ENCODE data around the gene SLC6A3. TPM values are rescaled to one million over a fixed set of nuclear protein-coding genes. Genes with fewer than 3 reads are reported as not detected.

The SLC6A3 gene
- total and polyA plus RNA-seq, 9 of the 15 experiments (the other 6 are each of a cell fraction or from before 2014, with no cell fraction given): not detected

DNA sequence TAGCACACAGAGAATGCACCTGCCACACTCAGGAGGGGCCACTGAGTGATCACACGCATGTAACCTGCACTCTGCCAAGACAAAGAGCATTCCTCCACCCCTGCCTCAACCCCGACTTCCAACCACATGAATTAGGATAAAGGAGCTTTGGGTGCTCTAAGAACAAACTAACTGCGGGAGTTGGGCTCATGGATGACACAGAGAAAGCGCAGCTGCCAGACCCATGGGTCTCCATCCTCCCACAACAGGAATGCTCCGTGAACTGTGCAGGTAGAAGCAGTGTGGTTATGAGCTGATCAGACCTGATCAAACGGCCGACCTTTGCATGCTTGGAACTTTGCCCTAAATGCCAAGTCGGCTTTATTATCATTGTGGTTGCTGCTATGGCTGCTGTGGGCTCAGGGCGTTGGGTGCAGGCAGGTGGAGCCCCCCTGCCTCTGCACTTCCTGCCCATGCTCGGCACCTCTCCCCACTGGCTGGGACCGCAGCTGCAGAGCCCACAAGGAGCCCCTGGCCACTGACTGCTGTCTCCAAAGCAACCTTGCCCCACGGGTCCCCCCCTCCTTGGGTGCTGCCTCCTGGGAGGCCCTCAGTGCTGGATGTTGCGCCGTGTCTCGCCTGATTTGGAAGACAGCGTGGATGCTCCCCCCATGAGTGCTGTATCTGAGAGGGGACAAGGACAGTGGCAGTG, 2.6 kb upstream of the SLC6A3 start:
- Histone ChIP-seq H3K36me3 (ENCODE audit: control insufficient read depth, insufficient read depth, low read length) (no peaks in the 10 kb centered on the region), H4K20me1 (replicated peaks; ENCODE audit: control insufficient read depth, insufficient read depth, low read length) (no peaks in the 10 kb centered on the region), H3K27me3 (ENCODE audit: control insufficient read depth in 2 of 2, insufficient read depth in 2 of 2, low read length in 2 of 2) (peaks cover 32 to 59% of the 10 kb centered on the region in 2 experiments; a peak in 4 of 5 replicates), H3K4me1 (replicated peaks in 1 of 2; ENCODE audit: control insufficient read depth in 2 of 2, insufficient read depth in 2 of 2, low read length in 2 of 2) (peaks cover 0 to 18% of the 10 kb centered on the region in 2 experiments; a peak in 2 of 5 replicates), H3K79me2 (ENCODE audit: control insufficient read depth, insufficient read depth, low read length) (no peaks in the 10 kb centered on the region), H3K4me3 (no peak overlapping the region), H3K4me2 (ENCODE audit: insufficient read depth, low read length) (no peak overlapping the region), H3K9ac (ENCODE audit: insufficient read depth in 1 of 2, low read depth in 2 of 2, low read length in 2 of 2) (no peak overlapping the region), H3K9me3 (replicated peaks; ENCODE audit: control insufficient read depth, insufficient read depth, low read depth, low read length) (no peaks in the 10 kb centered on the region), H3K9me1 (ENCODE audit: control insufficient read depth, insufficient read depth, low read length) (no peaks in the 10 kb centered on the region), H3K27ac (ENCODE audit: extremely low read depth, low read depth, low read length) (no peak overlapping the region), H2AFZ (ENCODE audit: low read depth, low read length) (no peak overlapping the region)
- intact Hi-C loops (cut with micrococcal nuclease): no loop called here
- ATAC-seq (no peak), FAIRE-seq (no peak), DNase-seq (ENCODE audit: extremely low read depth in 1 of 4, low spot score in 3 of 4) (no peak)
- in situ Hi-C loops (cut with MboI): no loop called here
- TF ChIP-seq, protein P1, sequence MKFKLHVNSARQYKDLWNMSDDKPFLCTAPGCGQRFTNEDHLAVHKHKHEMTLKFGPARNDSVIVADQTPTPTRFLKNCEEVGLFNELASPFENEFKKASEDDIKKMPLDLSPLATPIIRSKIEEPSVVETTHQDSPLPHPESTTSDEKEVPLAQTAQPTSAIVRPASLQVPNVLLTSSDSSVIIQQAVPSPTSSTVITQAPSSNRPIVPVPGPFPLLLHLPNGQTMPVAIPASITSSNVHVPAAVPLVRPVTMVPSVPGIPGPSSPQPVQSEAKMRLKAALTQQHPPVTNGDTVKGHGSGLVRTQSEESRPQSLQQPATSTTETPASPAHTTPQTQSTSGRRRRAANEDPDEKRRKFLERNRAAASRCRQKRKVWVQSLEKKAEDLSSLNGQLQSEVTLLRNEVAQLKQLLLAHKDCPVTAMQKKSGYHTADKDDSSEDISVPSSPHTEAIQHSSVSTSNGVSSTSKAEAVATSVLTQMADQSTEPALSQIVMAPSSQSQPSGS (CRISPR knock-in tag; IDR thresholded peaks at IDR 0.05): no peak
- no peak for TF ChIP-seq KLF1 (tag; IDR thresholded peaks at IDR 0.05)
- no peak for TF ChIP-seq KHSRP (IDR thresholded peaks at IDR 0.05)
- TF ChIP-seq ZNF146 (CRISPR knock-in tag; IDR thresholded peaks at IDR 0.05; ENCODE audit: unreplicated experiment): no peak
- TF ChIP-seq MAFG (tag; conservative IDR thresholded peaks at IDR 0.05): no peak
- no peak for TF ChIP-seq ZNF143 (CRISPR knock-in tag; IDR thresholded peaks at IDR 0.05)
- TF ChIP-seq MCM2 (IDR thresholded peaks at IDR 0.05; ENCODE audit: low read depth): no peak
- TF ChIP-seq EGR1 (conservative IDR thresholded peaks at IDR 0.05): no peak
- TF ChIP-seq PRPF4 (IDR thresholded peaks at IDR 0.05; ENCODE audit: insufficient read depth, low read depth, low read length, poor library complexity, severe bottlenecking): no peak
- TF ChIP-seq, protein P2, sequence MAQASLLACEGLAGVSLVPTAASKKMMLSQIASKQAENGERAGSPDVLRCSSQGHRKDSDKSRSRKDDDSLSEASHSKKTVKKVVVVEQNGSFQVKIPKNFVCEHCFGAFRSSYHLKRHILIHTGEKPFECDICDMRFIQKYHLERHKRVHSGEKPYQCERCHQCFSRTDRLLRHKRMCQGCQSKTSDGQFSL (CRISPR knock-in tag; IDR thresholded peaks at IDR 0.05): no peak
- TF ChIP-seq, protein P2 (tag; IDR thresholded peaks at IDR 0.05): no peak
- TF ChIP-seq, protein P3, sequence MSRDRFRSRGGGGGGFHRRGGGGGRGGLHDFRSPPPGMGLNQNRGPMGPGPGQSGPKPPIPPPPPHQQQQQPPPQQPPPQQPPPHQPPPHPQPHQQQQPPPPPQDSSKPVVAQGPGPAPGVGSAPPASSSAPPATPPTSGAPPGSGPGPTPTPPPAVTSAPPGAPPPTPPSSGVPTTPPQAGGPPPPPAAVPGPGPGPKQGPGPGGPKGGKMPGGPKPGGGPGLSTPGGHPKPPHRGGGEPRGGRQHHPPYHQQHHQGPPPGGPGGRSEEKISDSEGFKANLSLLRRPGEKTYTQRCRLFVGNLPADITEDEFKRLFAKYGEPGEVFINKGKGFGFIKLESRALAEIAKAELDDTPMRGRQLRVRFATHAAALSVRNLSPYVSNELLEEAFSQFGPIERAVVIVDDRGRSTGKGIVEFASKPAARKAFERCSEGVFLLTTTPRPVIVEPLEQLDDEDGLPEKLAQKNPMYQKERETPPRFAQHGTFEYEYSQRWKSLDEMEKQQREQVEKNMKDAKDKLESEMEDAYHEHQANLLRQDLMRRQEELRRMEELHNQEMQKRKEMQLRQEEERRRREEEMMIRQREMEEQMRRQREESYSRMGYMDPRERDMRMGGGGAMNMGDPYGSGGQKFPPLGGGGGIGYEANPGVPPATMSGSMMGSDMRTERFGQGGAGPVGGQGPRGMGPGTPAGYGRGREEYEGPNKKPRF (IDR thresholded peaks at IDR 0.05; ENCODE audit: low read depth, low read length): no peak
- 1% methylated on average over 16 of the region's 16 CpGs for WGBS (ENCODE audit: insufficient coverage, low coverage, missing lambda C conversion rate)
- CTCF ChIA-PET (ENCODE audit: low intra/inter-chr PET ratio): no interaction called here
- POLR2A ChIA-PET: interaction anchor here (0.6 kb wide), 1 partner anchor 680 kb away, joined by 3 read pairs; no protein-coding TSS in a partner anchor
- no TSS peak for BruUV-seq (replicated peaks)
